ENCODE results near the gene MYH6. TPM values are rescaled to one million over a fixed set of nuclear protein-coding genes. Genes with fewer than 3 reads are reported as not detected.

The MYH6 gene
- polyA plus RNA-seq, 3 donors: not detected

DNA sequence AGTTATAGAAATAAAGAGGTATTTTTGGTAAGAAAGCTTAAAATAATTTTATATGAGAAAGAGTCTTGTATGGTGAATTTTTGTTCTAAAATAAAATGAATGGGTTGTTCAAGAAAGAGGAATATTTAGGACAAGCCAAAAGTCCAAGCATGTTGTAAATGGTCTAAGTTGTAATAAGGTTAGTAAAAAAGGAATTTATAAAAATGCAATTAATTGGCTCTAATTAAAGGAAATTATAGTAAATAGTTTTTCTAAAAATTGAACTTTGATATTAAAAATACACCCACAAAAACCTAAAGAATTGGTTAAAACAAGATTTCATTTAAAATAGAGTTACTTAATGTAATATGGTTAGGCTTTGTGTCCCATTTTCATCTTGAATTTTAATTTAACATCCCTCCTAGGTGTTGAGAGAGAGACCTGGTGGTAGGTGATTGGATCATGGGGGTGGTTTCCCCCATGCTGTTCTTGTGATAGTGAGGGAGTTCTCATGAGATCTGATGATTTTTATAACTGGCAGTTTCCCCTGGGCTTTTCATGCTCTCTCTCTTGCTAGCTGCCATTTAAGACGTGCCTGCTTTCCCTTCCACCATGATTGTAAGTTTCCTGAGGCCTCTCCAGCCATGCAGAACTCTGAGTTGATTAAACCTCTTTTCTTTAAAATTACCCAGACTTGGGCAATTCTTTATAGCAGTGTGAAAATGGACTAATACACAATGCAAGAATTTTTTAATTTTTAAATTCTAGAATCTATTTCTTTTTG is 68.4 kb downstream of the MYH6 start:
- H3K9me3 Mint-ChIP-seq: peaks cover 5 to 16% (median 9%) of the 10 kb centered on the region in 7 donors
- Histone ChIP-seq H3K4me3 (replicated peaks in 1 of 3; ENCODE audit: low read depth in 2 of 3, low read length in 3 of 3) (no peak overlapping the region), H3K4me2 (replicated peaks; ENCODE audit: extremely low read depth, low read length, poor library complexity, severe bottlenecking) (no peak overlapping the region), H4K20me1 (ENCODE audit: insufficient read depth, low read length) (no peaks in the 10 kb centered on the region), H3K4me1 (ENCODE audit: control insufficient read depth in 1 of 2, insufficient read depth in 2 of 2, low read length in 2 of 2) (no peaks in the 10 kb centered on the region), H3K36me3 (replicated peaks in 1 of 2; ENCODE audit: control insufficient read depth in 1 of 2, insufficient read depth in 2 of 2, low read length in 2 of 2) (no peaks in the 10 kb centered on the region), H3K79me2 (ENCODE audit: insufficient read depth, low read length) (no peaks in the 10 kb centered on the region), H3K27me3 (ENCODE audit: control insufficient read depth in 2 of 2, insufficient read depth in 2 of 2, low read length in 2 of 2) (no peaks in the 10 kb centered on the region), H3K9ac (ENCODE audit: insufficient read depth, low read length, poor library complexity, severe bottlenecking) (no peak overlapping the region), H3K27ac (ENCODE audit: low read depth in 1 of 2, low read length in 2 of 2) (no peak overlapping the region), H3K9me3 (replicated peaks in 1 of 2; ENCODE audit: control insufficient read depth in 1 of 2, insufficient read depth in 1 of 2, low read length in 2 of 2) (peaks cover 3 to 8% of the 10 kb centered on the region in 2 donors), H2AFZ (ENCODE audit: insufficient read depth, low read depth, low read length, poor library complexity, severe bottlenecking) (no peak overlapping the region)
- no peak overlapping the region for H3K27ac Mint-ChIP-seq
- no peak overlapping the region for H3K4me3 Mint-ChIP-seq
- no peak for DNase-seq
- TF ChIP-seq, protein P1, sequence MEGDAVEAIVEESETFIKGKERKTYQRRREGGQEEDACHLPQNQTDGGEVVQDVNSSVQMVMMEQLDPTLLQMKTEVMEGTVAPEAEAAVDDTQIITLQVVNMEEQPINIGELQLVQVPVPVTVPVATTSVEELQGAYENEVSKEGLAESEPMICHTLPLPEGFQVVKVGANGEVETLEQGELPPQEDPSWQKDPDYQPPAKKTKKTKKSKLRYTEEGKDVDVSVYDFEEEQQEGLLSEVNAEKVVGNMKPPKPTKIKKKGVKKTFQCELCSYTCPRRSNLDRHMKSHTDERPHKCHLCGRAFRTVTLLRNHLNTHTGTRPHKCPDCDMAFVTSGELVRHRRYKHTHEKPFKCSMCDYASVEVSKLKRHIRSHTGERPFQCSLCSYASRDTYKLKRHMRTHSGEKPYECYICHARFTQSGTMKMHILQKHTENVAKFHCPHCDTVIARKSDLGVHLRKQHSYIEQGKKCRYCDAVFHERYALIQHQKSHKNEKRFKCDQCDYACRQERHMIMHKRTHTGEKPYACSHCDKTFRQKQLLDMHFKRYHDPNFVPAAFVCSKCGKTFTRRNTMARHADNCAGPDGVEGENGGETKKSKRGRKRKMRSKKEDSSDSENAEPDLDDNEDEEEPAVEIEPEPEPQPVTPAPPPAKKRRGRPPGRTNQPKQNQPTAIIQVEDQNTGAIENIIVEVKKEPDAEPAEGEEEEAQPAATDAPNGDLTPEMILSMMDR (IDR thresholded peaks at IDR 0.05): no peak
- no CpG with 5 or more reads among the region's 1 CpG for WGBS (ENCODE audit: insufficient coverage)
- H3K36me3 Mint-ChIP-seq: no peaks in the 10 kb centered on the region
- intact Hi-C loops (cut with micrococcal nuclease): loop anchor here in 1 of 2 donors (10.0 kb wide), 1 partner anchor 75 kb away; no protein-coding TSS in a partner anchor
- peaks cover 4 to 14% (median 13%) of the 10 kb centered on the region in 3 donors for H3K27me3 Mint-ChIP-seq (ENCODE audit: low read depth in 3 of 3)
- H3K4me1 Mint-ChIP-seq: no peaks in the 10 kb centered on the region

DNA sequence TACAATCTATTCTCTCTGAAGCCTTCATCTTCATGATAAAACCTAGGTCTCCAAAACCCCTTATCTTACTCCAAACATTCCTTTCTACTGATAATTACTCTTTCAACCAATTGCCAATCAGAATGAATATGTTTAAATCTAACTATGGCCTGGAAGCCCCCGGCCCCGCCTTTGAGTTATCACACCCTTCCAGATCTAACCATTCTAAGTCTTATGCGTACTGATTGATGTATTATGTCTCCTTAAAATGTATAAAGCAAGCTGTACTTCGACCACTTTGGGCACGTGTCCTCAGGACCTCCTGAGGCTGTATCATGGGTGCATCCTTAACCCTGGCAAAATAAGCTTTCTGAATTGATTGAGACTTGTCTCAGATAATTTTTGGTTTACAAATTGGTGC is 72.5 kb downstream of the MYH6 start:
- H3K79me2 ChIP-seq (ENCODE audit: insufficient read depth, low read length): no peaks in the 10 kb centered on the region
- no peaks in the 10 kb centered on the region for H3K4me1 Mint-ChIP-seq
- H3K9ac ChIP-seq (ENCODE audit: insufficient read depth, low read length, poor library complexity, severe bottlenecking): no peak overlapping the region
- TF ChIP-seq, protein P1 (IDR thresholded peaks at IDR 0.05): no peak
- DNase-seq: no peak
- WGBS (ENCODE audit: insufficient coverage): 88% methylated on average over 2 of the region's 5 CpGs
- no peaks in the 10 kb centered on the region for H3K36me3 ChIP-seq (replicated peaks in 1 of 2; ENCODE audit: control insufficient read depth in 1 of 2, insufficient read depth in 2 of 2, low read length in 2 of 2)
- no peak overlapping the region for H3K4me2 ChIP-seq (replicated peaks; ENCODE audit: extremely low read depth, low read length, poor library complexity, severe bottlenecking)
- H3K9me3 Mint-ChIP-seq: peaks cover 5 to 15% (median 9%) of the 10 kb centered on the region in 7 donors
- H2AFZ ChIP-seq (ENCODE audit: insufficient read depth, low read depth, low read length, poor library complexity, severe bottlenecking): no peak overlapping the region
- H3K4me1 ChIP-seq (ENCODE audit: control insufficient read depth in 1 of 2, insufficient read depth in 2 of 2, low read length in 2 of 2): no peaks in the 10 kb centered on the region
- no peaks in the 10 kb centered on the region for H4K20me1 ChIP-seq (ENCODE audit: insufficient read depth, low read length)
- no peak overlapping the region for H3K27ac ChIP-seq (ENCODE audit: low read depth in 1 of 2, low read length in 2 of 2)
- no peak overlapping the region for H3K4me3 ChIP-seq (replicated peaks in 1 of 3; ENCODE audit: low read depth in 2 of 3, low read length in 3 of 3)
- intact Hi-C loops (cut with micrococcal nuclease): loop anchor here in 1 of 2 donors (10.0 kb wide), 1 partner anchor 71 kb away; no protein-coding TSS in a partner anchor
- H3K27me3 Mint-ChIP-seq (ENCODE audit: low read depth in 3 of 3): peaks cover 4 to 11% (median 10%) of the 10 kb centered on the region in 3 donors
- no peaks in the 10 kb centered on the region for H3K36me3 Mint-ChIP-seq
- H3K4me3 Mint-ChIP-seq: no peak overlapping the region
- H3K27ac Mint-ChIP-seq: no peak overlapping the region
- no peaks in the 10 kb centered on the region for H3K27me3 ChIP-seq (ENCODE audit: control insufficient read depth in 2 of 2, insufficient read depth in 2 of 2, low read length in 2 of 2)
- H3K9me3 ChIP-seq (replicated peaks in 1 of 2; ENCODE audit: control insufficient read depth in 1 of 2, insufficient read depth in 1 of 2, low read length in 2 of 2): peaks cover 3 to 8% of the 10 kb centered on the region in 2 donors

Small RNA genes lying within 50 kb of the gene (small RNA-seq; reads per million reads assigned to genes)
- not detected for gene MIR208A (ENCODE audit: insufficient read length, low read depth)
- gene MIR208B (ENCODE audit: insufficient read length, low read depth): not detected

Other genes starting within 250 kb of the MYH6 start
- under 1 TPM; 0.05 to 0.53 (median 0.25) TPM for gene SLC7A8, start 224.6 kb downstream of the MYH6 start, polyA plus RNA-seq
- not detected for gene RNF212B, start 170.3 kb downstream of the MYH6 start, polyA plus RNA-seq
- 1 to 10 TPM; 3.5 to 5.4 (median 4.1) TPM for gene HOMEZ, start 122.1 kb downstream of the MYH6 start, polyA plus RNA-seq
- gene PPP1R3E, start 105.4 kb downstream of the MYH6 start, polyA plus RNA-seq: 10 to 100 TPM in 1 of 3 donors, under 1 TPM in 2; 0.81 to 16.7 (median 0.88) TPM
- gene BCL2L2, start 101.4 kb downstream of the MYH6 start, polyA plus RNA-seq: 10 to 100 TPM in 1 of 3 donors, 1 to 10 TPM in 1, under 1 TPM in 1; 0.90 to 23.7 (median 1.4) TPM
- 100 to 1,000 TPM in 1 of 3 donors, 10 to 100 TPM in 2; 54.4 to 356 (median 64.6) TPM for gene PABPN1, start 86.8 kb downstream of the MYH6 start, polyA plus RNA-seq
- not detected for gene SLC22A17, start 55.4 kb downstream of the MYH6 start, polyA plus RNA-seq
- gene EFS, start 43.1 kb downstream of the MYH6 start, polyA plus RNA-seq: not detected
- not detected for gene IL25, start 35.5 kb downstream of the MYH6 start, polyA plus RNA-seq
- 1 to 10 TPM in 1 of 3 donors, under 1 TPM in 1, not detected in 1; 0.93 to 1.1 TPM for gene CMTM5, start 31.2 kb downstream of the MYH6 start, polyA plus RNA-seq
- not detected for gene MYH7, start 27.4 kb upstream of the MYH6 start, polyA plus RNA-seq
- gene NGDN, start 61.4 kb upstream of the MYH6 start, polyA plus RNA-seq: 10 to 100 TPM; 22.7 to 44.5 (median 26.8) TPM
- gene ZFHX2, start 143.5 kb upstream of the MYH6 start, polyA plus RNA-seq: under 1 TPM in 2 of 3 donors, not detected in 1; 0.01 to 0.07 TPM
- gene THTPA, start 148.0 kb upstream of the MYH6 start, polyA plus RNA-seq: 10 to 100 TPM; 15.3 to 18.2 (median 17.0) TPM
- 100 to 1,000 TPM in 1 of 3 donors, 10 to 100 TPM in 2; 32.2 to 437 (median 37.0) TPM for gene AP1G2, start 159.5 kb upstream of the MYH6 start, polyA plus RNA-seq
- 1 to 10 TPM; 2.2 to 4.1 (median 3.7) TPM for gene JPH4, start 170.5 kb upstream of the MYH6 start, polyA plus RNA-seq
- gene DHRS2, start 228.1 kb upstream of the MYH6 start, polyA plus RNA-seq: not detected